ENCODE data around the gene EMX2. TPM values are rescaled to one million over a fixed set of nuclear protein-coding genes. Genes with fewer than 3 reads are reported as not detected.

The EMX2 gene
- polyA plus RNA-seq, 3 donors: not detected

DNA sequence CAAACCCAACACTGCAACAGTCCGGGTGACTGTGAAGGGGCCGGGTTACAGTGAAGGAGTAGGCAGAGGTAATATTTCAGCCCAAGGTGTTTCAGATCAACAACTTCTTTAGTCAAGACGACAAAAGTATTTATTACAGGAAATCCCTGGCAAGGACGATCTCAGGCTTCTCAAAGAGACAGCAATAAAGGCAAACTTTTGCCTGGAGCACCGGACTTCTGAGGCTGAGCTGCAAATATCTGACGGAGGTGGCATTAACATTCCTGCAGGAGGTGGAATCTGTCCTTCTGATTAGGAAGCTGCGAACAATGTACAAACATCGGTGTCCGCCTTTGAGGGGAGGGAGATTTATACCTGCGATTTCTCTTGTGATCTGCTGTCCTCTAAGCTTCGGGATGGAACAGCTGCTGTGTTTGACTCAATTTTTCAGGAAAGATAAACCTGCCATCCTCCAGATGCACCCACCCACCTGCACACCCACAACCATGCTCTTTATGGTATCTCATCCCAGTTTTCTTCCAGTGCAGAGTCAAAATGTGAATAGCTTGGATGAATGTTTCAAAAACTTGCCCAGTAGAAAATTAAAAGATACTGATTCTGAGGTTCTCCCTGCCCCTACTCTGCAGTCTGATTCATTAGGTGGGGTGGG, 32.1 kb downstream of the EMX2 start:
- H4K20me1 ChIP-seq (ENCODE audit: insufficient read depth, low read length): no peaks in the 10 kb centered on the region
- Mint-ChIP-seq H3K27ac (no peak overlapping the region), H3K4me3 (no peak overlapping the region), H3K27me3 (ENCODE audit: low read depth in 3 of 3) (peaks cover 23 to 32% (median 28%) of the 10 kb centered on the region in 3 donors), H3K9me3 (peaks cover 0 to 1% (median 0%) of the 10 kb centered on the region in 7 donors), H3K4me1 (no peaks in the 10 kb centered on the region), H3K36me3 (no peaks in the 10 kb centered on the region)
- no peak overlapping the region for H3K4me2 ChIP-seq (replicated peaks; ENCODE audit: extremely low read depth, low read length, poor library complexity, severe bottlenecking)
- H3K4me3 ChIP-seq (replicated peaks in 1 of 3; ENCODE audit: low read depth in 2 of 3, low read length in 3 of 3): no peak overlapping the region
- 35% methylated on average over 7 of the region's 11 CpGs for WGBS (ENCODE audit: insufficient coverage)
- H3K79me2 ChIP-seq (ENCODE audit: insufficient read depth, low read length): no peaks in the 10 kb centered on the region
- intact Hi-C loops (cut with micrococcal nuclease): no loop called here
- H3K36me3 ChIP-seq (replicated peaks in 1 of 2; ENCODE audit: control insufficient read depth in 1 of 2, insufficient read depth in 2 of 2, low read length in 2 of 2): no peaks in the 10 kb centered on the region
- H3K9ac ChIP-seq (ENCODE audit: insufficient read depth, low read length, poor library complexity, severe bottlenecking): no peak overlapping the region
- no peaks in the 10 kb centered on the region for H3K4me1 ChIP-seq (ENCODE audit: control insufficient read depth in 1 of 2, insufficient read depth in 2 of 2, low read length in 2 of 2)
- TF ChIP-seq, protein P1, sequence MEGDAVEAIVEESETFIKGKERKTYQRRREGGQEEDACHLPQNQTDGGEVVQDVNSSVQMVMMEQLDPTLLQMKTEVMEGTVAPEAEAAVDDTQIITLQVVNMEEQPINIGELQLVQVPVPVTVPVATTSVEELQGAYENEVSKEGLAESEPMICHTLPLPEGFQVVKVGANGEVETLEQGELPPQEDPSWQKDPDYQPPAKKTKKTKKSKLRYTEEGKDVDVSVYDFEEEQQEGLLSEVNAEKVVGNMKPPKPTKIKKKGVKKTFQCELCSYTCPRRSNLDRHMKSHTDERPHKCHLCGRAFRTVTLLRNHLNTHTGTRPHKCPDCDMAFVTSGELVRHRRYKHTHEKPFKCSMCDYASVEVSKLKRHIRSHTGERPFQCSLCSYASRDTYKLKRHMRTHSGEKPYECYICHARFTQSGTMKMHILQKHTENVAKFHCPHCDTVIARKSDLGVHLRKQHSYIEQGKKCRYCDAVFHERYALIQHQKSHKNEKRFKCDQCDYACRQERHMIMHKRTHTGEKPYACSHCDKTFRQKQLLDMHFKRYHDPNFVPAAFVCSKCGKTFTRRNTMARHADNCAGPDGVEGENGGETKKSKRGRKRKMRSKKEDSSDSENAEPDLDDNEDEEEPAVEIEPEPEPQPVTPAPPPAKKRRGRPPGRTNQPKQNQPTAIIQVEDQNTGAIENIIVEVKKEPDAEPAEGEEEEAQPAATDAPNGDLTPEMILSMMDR (IDR thresholded peaks at IDR 0.05): no peak
- no peaks in the 10 kb centered on the region for H3K9me3 ChIP-seq (replicated peaks in 1 of 2; ENCODE audit: control insufficient read depth in 1 of 2, insufficient read depth in 1 of 2, low read length in 2 of 2)
- no peak for DNase-seq
- H2AFZ ChIP-seq (ENCODE audit: insufficient read depth, low read depth, low read length, poor library complexity, severe bottlenecking): no peak overlapping the region
- H3K27me3 ChIP-seq (ENCODE audit: control insufficient read depth in 2 of 2, insufficient read depth in 2 of 2, low read length in 2 of 2): peaks cover 0 to 2% of the 10 kb centered on the region in 2 donors
- H3K27ac ChIP-seq (ENCODE audit: low read depth in 1 of 2, low read length in 2 of 2): no peak overlapping the region

DNA sequence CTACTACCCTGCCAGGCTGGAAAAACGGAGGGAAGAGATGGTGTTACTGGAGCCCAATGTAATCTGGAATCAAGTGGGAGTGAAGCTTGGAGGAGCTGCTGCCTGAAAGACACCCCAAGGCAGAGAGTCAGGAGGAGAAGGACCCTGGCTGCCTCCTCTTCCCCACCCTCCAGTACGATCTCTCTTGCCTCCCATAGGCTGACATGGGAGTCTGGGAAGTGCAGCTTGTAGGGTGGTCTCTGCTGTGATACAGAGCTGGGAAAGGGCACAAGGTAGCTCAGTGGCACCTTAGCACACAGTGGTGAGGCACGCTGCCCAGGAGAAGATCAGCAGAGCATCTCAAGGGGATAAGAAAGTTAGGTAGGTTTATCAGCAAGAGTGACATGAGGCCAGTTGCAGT, 35.9 kb downstream of the EMX2 start:
- peaks cover 9 to 34% (median 23%) of the 10 kb centered on the region in 3 donors for H3K27me3 Mint-ChIP-seq (ENCODE audit: low read depth in 3 of 3)
- no peaks in the 10 kb centered on the region for H3K36me3 Mint-ChIP-seq
- Histone ChIP-seq H3K9ac (ENCODE audit: insufficient read depth, low read length, poor library complexity, severe bottlenecking) (no peak overlapping the region), H3K4me1 (ENCODE audit: control insufficient read depth in 1 of 2, insufficient read depth in 2 of 2, low read length in 2 of 2) (no peaks in the 10 kb centered on the region), H3K4me3 (replicated peaks in 1 of 3; ENCODE audit: low read depth in 2 of 3, low read length in 3 of 3) (no peak overlapping the region), H2AFZ (ENCODE audit: insufficient read depth, low read depth, low read length, poor library complexity, severe bottlenecking) (no peak overlapping the region), H3K27ac (ENCODE audit: low read depth in 1 of 2, low read length in 2 of 2) (no peak overlapping the region), H3K27me3 (ENCODE audit: control insufficient read depth in 2 of 2, insufficient read depth in 2 of 2, low read length in 2 of 2) (no peaks in the 10 kb centered on the region), H3K36me3 (replicated peaks in 1 of 2; ENCODE audit: control insufficient read depth in 1 of 2, insufficient read depth in 2 of 2, low read length in 2 of 2) (no peaks in the 10 kb centered on the region), H3K4me2 (replicated peaks; ENCODE audit: extremely low read depth, low read length, poor library complexity, severe bottlenecking) (no peak overlapping the region), H4K20me1 (ENCODE audit: insufficient read depth, low read length) (no peaks in the 10 kb centered on the region), H3K9me3 (replicated peaks in 1 of 2; ENCODE audit: control insufficient read depth in 1 of 2, insufficient read depth in 1 of 2, low read length in 2 of 2) (no peaks in the 10 kb centered on the region), H3K79me2 (ENCODE audit: insufficient read depth, low read length) (no peaks in the 10 kb centered on the region)
- WGBS (ENCODE audit: insufficient coverage): 88% methylated on average over 1 of the region's 3 CpGs
- H3K4me1 Mint-ChIP-seq: no peaks in the 10 kb centered on the region
- H3K27ac Mint-ChIP-seq: no peak overlapping the region
- TF ChIP-seq, protein P1 (IDR thresholded peaks at IDR 0.05): no peak
- H3K9me3 Mint-ChIP-seq: peaks cover 0 to 2% (median 0%) of the 10 kb centered on the region in 7 donors
- DNase-seq: no peak
- intact Hi-C loops (cut with micrococcal nuclease): no loop called here
- no peak overlapping the region for H3K4me3 Mint-ChIP-seq

All from CD14-positive monocyte (primary cell).